ENCODE data around the gene CRIP2.

Gene CRIP2, protein sequence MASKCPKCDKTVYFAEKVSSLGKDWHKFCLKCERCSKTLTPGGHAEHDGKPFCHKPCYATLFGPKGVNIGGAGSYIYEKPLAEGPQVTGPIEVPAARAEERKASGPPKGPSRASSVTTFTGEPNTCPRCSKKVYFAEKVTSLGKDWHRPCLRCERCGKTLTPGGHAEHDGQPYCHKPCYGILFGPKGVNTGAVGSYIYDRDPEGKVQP

DNA sequence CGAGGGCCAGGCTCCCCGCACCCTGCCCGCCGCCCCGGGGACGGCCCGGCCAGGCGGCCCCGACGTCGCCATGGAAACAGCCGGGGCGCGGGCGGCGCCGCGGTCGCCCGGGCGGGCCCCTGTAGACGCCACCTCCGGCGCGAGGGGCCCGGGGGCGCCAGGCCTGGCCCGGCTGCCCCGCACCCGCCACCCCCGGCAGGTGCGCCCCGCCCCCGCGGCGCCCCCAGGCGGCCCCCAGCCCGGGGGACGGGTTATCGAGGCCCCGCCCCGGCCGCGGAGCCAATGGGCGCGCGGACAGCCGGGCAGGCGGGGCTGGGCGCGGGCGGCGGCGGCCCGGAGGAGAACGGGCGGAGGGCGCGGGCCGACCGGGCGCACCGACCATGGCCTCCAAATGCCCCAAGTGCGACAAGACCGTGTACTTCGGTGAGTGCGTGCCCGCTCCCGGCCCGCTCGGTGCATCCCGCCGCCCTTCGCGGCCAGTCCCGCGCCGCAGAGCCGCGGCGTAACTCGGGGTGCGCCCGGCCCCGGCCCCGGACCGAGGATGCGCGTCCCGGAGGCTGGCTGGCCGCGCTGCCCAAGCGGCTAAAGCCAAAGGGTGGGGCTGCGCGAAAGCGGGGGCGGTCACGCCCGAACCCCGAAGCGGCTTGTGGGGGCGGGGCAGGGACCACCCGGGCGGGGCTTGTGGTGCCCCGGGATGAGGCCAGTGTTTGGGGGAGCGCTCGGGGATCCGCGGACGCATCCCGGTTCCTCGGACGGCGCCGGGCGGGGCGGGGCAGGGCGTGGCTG lies at the start of gene CRIP2:
Gene CRIP2, plus strand, starts transcription at position 339 of the 786 bp plus-strand sequence. Its CDS starts 42 bp downstream, at position 381.
- DNase-seq (ENCODE audit: low read depth in 3 of 3, low spot score in 1 of 3): no peak

DNA sequence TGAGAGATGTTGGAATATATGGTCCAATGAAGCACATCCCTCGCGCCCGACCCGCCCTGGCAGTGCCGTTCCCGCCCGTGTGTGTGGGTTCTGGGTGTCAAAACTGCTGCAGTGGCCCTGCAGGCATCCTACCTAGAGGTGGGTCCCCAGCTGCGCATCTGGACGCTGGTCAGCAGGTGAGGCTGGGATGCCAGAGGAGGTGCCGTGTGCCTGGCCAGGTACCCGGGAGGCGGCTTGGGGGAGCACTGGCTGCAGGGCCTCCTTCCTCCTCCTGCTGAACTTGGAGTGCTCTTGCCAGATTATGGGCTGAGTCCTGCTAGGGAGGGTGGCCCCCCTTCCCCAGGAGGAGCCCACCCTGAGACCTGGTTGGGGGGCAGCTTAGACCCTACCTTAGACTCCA lies 49.8 kb upstream of the CRIP2 start:
- no peak for DNase-seq (ENCODE audit: low read depth in 3 of 3, low spot score in 1 of 3)

DNA sequence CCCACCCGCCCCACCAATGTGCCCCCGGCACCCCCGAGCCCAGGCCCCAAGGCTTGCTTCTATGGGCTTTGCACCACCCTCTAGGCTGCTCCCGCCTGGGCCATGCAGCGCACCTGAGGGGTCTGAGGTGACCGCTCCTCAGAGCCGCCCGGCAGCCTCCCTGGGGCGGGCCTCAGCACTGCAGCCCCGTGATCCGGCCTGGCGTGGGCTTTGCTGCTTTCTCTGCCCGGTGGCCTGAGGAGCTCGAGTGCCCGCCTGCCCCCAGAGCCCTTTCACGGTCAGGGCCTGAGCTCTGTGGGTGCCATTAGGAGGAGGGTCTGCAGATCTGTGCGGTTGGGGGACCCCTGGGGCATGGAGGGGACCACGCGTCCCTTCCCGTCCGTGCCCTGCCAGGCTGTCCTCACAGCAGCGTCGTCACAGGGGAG lies 48.8 kb upstream of the CRIP2 start:
- no peak for DNase-seq (ENCODE audit: low read depth in 3 of 3, low spot score in 1 of 3)

- no peak for DNase-seq (ENCODE audit: low read depth in 3 of 3, low spot score in 1 of 3)
These were observed 48.0 kb upstream of the CRIP2 start for GRCh38 chr14:105426416-105427130.

DNA sequence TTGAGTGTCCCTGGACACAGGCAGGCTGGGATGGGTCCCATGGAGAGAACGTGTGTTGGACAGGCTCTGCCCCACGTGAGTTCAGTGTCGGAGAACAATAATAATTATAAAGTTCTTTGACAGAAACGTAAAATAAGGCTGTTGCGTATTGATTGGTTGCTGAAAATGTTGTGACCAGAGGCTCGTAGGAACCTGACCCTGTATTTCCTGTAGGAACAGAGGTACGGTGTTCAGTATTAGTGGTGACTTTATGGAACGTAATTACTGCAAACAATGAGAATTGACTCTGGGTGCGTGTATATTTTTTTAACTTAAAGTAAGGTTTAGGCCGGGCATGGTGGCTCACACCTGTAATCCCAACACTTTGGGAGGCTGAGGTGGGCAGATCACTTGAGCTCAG lies 47.2 kb upstream of the CRIP2 start:
- DNase-seq (ENCODE audit: low read depth in 3 of 3, low spot score in 1 of 3): no peak

GRCh38 chr14:105427936-105428485 lies 46.6 kb upstream of the CRIP2 start:
- no peak for DNase-seq (ENCODE audit: low read depth in 3 of 3, low spot score in 1 of 3)

GRCh38 chr14:105430042-105430441 lies 44.6 kb upstream of the CRIP2 start:
- no peak for DNase-seq (ENCODE audit: low read depth in 3 of 3, low spot score in 1 of 3)

- no peak for DNase-seq (ENCODE audit: low read depth in 3 of 3, low spot score in 1 of 3)
These were observed 44.1 kb upstream of the CRIP2 start for GRCh38 chr14:105430565-105430964.

GRCh38 chr14:105431256-105431655 lies 43.4 kb upstream of the CRIP2 start:
- DNase-seq (ENCODE audit: low read depth in 3 of 3, low spot score in 1 of 3): no peak

- DNase-seq (ENCODE audit: low read depth in 3 of 3, low spot score in 1 of 3): no peak
These were observed 42.0 kb upstream of the CRIP2 start for GRCh38 chr14:105432657-105433056.

GRCh38 chr14:105433161-105433605 lies 41.4 kb upstream of the CRIP2 start:
- no peak for DNase-seq (ENCODE audit: low read depth in 3 of 3, low spot score in 1 of 3)

GRCh38 chr14:105436402-105436801 lies 38.2 kb upstream of the CRIP2 start:
- DNase-seq (ENCODE audit: low read depth in 3 of 3, low spot score in 1 of 3): no peak

- DNase-seq (ENCODE audit: low read depth in 3 of 3, low spot score in 1 of 3): no peak
These were observed 37.5 kb upstream of the CRIP2 start for GRCh38 chr14:105436891-105437722.

GRCh38 chr14:105437723-105438500 lies 36.7 kb upstream of the CRIP2 start:
- no peak for DNase-seq (ENCODE audit: low read depth in 3 of 3, low spot score in 1 of 3)

DNA sequence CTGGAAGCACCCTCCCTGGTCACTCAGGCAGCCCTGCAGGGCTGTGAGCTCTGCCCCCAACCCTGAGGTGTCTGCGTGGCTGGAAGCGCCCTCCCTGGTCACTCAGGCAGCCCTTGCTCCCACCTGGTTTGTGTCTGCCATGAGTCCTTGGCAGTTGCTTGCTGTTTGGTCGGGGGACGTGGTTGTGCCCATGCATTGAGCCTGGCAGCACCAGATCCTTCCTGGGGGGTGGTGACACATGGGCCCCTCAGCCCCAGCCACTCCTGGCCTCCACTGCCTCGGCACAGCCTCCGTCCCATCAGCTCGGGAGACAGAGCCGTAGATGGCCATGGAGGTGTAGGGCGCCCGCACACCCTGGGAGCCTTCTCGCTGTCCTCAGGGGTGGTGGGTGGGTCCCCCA lies 35.4 kb upstream of the CRIP2 start:
- DNase-seq (ENCODE audit: low read depth in 3 of 3, low spot score in 1 of 3): no peak

GRCh38 chr14:105439710-105440553 lies 34.7 kb upstream of the CRIP2 start:
- DNase-seq (ENCODE audit: low read depth in 3 of 3, low spot score in 1 of 3): no peak

GRCh38 chr14:105440554-105440900 lies 34.1 kb upstream of the CRIP2 start:
- no peak for DNase-seq (ENCODE audit: low read depth in 3 of 3, low spot score in 1 of 3)

GRCh38 chr14:105440992-105441391 lies 33.6 kb upstream of the CRIP2 start:
- no peak for DNase-seq (ENCODE audit: low read depth in 3 of 3, low spot score in 1 of 3)

DNA sequence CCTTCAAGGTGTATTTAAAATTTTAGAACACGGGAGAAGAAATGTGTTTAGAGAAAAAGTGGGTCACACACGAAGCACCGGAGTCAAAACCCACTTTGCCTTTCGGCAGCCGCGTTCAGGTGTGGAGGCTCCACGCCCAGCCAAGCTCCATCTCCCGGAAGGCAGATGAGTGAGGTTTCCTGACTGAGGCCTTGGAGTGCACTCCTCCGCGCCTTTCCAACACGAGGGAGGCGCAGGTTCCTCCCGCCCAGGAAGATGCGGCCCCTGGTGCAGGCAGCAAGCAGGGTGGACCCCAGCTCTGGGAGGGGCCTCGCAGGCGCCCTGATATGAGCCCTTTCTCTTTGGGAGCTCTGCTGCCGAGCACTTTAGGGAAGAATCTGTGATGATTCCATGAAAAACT lies 32.5 kb upstream of the CRIP2 start:
- DNase-seq (ENCODE audit: low read depth in 3 of 3, low spot score in 1 of 3): no peak

Data from stimulated activated CD4-positive, alpha-beta T cell treated with anti-CD3 and anti-CD28 coated beads, TNF-alpha, amount 100 ng/mL, for 1 hour (primary cell).